Activated T-helper 17 cell treated with anti-CD3 and anti-CD28 coated beads, Interleukin-2, amount 50 U/mL, for 72 hours (primary cell): ENCODE results near the gene ANKH. TPM values are rescaled to one million over a fixed set of nuclear protein-coding genes. Genes with fewer than 3 reads are reported as not detected.
"Not testable (repeated sequence)": the region's sequence is repeated elsewhere in the genome, so short reads cannot be mapped to it uniquely, and the experiment has no call there.

ENCODE experiments used
- ATAC-seq: fragments of 150-1000 bp; cut with Tn5 transposase; replicated peaks from 2 replicates; pipeline ENCODE4 v1.10.0; 2021; ENCODE audit warnings: mild to moderate bottlenecking, moderate library complexity
- H3K27ac Mint-ChIP-seq: one replicate; pipeline ENCODE4 v1.8.0; 2022; ENCODE audit warnings: mixed read lengths
- H3K27me3 Mint-ChIP-seq: one replicate; pipeline ENCODE4 v1.8.0; 2022; ENCODE audit warnings: mixed read lengths
- H3K36me3 Mint-ChIP-seq: one replicate; pipeline ENCODE4 v1.8.0; 2022; ENCODE audit warnings: low read depth, mild to moderate bottlenecking, mixed read lengths
- H3K4me1 Mint-ChIP-seq: one replicate; pipeline ENCODE4 v1.8.0; 2022; ENCODE audit warnings: mixed read lengths
- H3K4me3 Mint-ChIP-seq: one replicate; pipeline ENCODE4 v1.8.0; 2022; ENCODE audit warnings: mild to moderate bottlenecking, mixed read lengths
- H3K9me3 Mint-ChIP-seq: one replicate; pipeline ENCODE4 v1.8.0; 2022; ENCODE audit warnings: mixed read lengths
- total RNA-seq, 2 donors: library from RNA; stranded (reverse); gene quantifications; one replicate each; pipeline ENCODE4 v1.2.3, GENCODE V29; 2022

Gene ANKH
- total RNA-seq, 2 donors from 2014 or later = 101 to 193 TPM

- Mint-ChIP-seq H3K9me3 (no peaks in the 10 kb centered on the region), H3K4me1 (peaks cover 30% of the 10 kb centered on the region), H3K27me3 (no peaks in the 10 kb centered on the region), H3K27ac (peak overlapping the region; percentile 22), H3K4me3 (no peak overlapping the region), H3K36me3 (peaks cover 13% of the 10 kb centered on the region)
- ATAC-seq = no peak
Observed at GRCh38 chr5:14813747-14814146, 57.8 kb downstream of the ANKH start.

GRCh38 chr5:14812166-14812565 lies 59.4 kb downstream of the ANKH start:
- ATAC-seq = no peak
- H3K36me3 Mint-ChIP-seq = peaks cover 9% of the 10 kb centered on the region
- H3K9me3 Mint-ChIP-seq = no peaks in the 10 kb centered on the region
- no peaks in the 10 kb centered on the region for H3K27me3 Mint-ChIP-seq
- peaks cover 25% of the 10 kb centered on the region for H3K4me1 Mint-ChIP-seq
- H3K27ac Mint-ChIP-seq = peak overlapping the region; percentile 20
- H3K4me3 Mint-ChIP-seq = no peak overlapping the region

- no peak for ATAC-seq
- Mint-ChIP-seq H3K36me3 (peaks cover 5% of the 10 kb centered on the region), H3K4me3 (peak overlapping the region; percentile 75), H3K9me3 (no peaks in the 10 kb centered on the region), H3K27me3 (no peaks in the 10 kb centered on the region), H3K4me1 (peaks cover 22% of the 10 kb centered on the region), H3K27ac (peak overlapping the region; percentile 90)
Observed at GRCh38 chr5:14810928-14811572, 60.5 kb downstream of the ANKH start.

- Mint-ChIP-seq H3K9me3 (no peaks in the 10 kb centered on the region), H3K4me1 (peaks cover 22% of the 10 kb centered on the region), H3K27me3 (no peaks in the 10 kb centered on the region), H3K36me3 (peaks cover 9% of the 10 kb centered on the region), H3K4me3 (peak overlapping the region; percentile 75), H3K27ac (peak overlapping the region; percentile 90)
- ATAC-seq = peak; percentile 1
Observed at GRCh38 chr5:14810282-14810681, 61.3 kb downstream of the ANKH start.

GRCh38 chr5:14809369-14810155 lies 62.0 kb downstream of the ANKH start:
- peak overlapping the region; percentile 90 for H3K27ac Mint-ChIP-seq
- peaks cover 16% of the 10 kb centered on the region for H3K36me3 Mint-ChIP-seq
- ATAC-seq = peak; percentile 95
- no peaks in the 10 kb centered on the region for H3K27me3 Mint-ChIP-seq
- H3K9me3 Mint-ChIP-seq = no peaks in the 10 kb centered on the region
- peak overlapping the region; percentile 75 for H3K4me3 Mint-ChIP-seq
- peaks cover 22% of the 10 kb centered on the region for H3K4me1 Mint-ChIP-seq

- H3K9me3 Mint-ChIP-seq = no peaks in the 10 kb centered on the region
- no peak overlapping the region for H3K4me3 Mint-ChIP-seq
- peaks cover 20% of the 10 kb centered on the region for H3K36me3 Mint-ChIP-seq
- H3K4me1 Mint-ChIP-seq = peaks cover 19% of the 10 kb centered on the region
- ATAC-seq = no peak
- H3K27me3 Mint-ChIP-seq = no peaks in the 10 kb centered on the region
- no peak overlapping the region for H3K27ac Mint-ChIP-seq
Observed at GRCh38 chr5:14807471-14807870, 64.1 kb downstream of the ANKH start.

GRCh38 chr5:14806456-14806855 lies 65.1 kb downstream of the ANKH start:
- peaks cover 20% of the 10 kb centered on the region for H3K36me3 Mint-ChIP-seq
- ATAC-seq = no peak
- H3K4me3 Mint-ChIP-seq = no peak overlapping the region
- no peak overlapping the region for H3K27ac Mint-ChIP-seq
- H3K9me3 Mint-ChIP-seq = no peaks in the 10 kb centered on the region
- H3K27me3 Mint-ChIP-seq = no peaks in the 10 kb centered on the region
- H3K4me1 Mint-ChIP-seq = peaks cover 25% of the 10 kb centered on the region

GRCh38 chr5:14802541-14802940 lies 69.0 kb downstream of the ANKH start:
- peaks cover 15% of the 10 kb centered on the region for H3K36me3 Mint-ChIP-seq
- H3K4me1 Mint-ChIP-seq = peaks cover 10% of the 10 kb centered on the region
- no peak overlapping the region for H3K27ac Mint-ChIP-seq
- H3K4me3 Mint-ChIP-seq = no peak overlapping the region
- no peaks in the 10 kb centered on the region for H3K9me3 Mint-ChIP-seq
- no peaks in the 10 kb centered on the region for H3K27me3 Mint-ChIP-seq
- no peak for ATAC-seq

GRCh38 chr5:14801792-14802191 lies 69.8 kb downstream of the ANKH start:
- Mint-ChIP-seq H3K4me1 (peaks cover 10% of the 10 kb centered on the region), H3K27ac (no peak overlapping the region), H3K36me3 (peaks cover 15% of the 10 kb centered on the region), H3K9me3 (no peaks in the 10 kb centered on the region), H3K27me3 (no peaks in the 10 kb centered on the region), H3K4me3 (no peak overlapping the region)
- ATAC-seq = no peak

- not testable (repeated sequence) for H3K9me3 Mint-ChIP-seq, H3K27me3 Mint-ChIP-seq, H3K4me1 Mint-ChIP-seq, H3K4me3 Mint-ChIP-seq, ATAC-seq, H3K27ac Mint-ChIP-seq
- peaks cover 15% of the 10 kb centered on the region for H3K36me3 Mint-ChIP-seq
Observed at GRCh38 chr5:14797385-14797784, 74.2 kb downstream of the ANKH start.

GRCh38 chr5:14794583-14795230 lies 76.9 kb downstream of the ANKH start:
- no peaks in the 10 kb centered on the region for H3K9me3 Mint-ChIP-seq
- no peak for ATAC-seq
- no peaks in the 10 kb centered on the region for H3K27me3 Mint-ChIP-seq
- no peak overlapping the region for H3K4me3 Mint-ChIP-seq
- peaks cover 15% of the 10 kb centered on the region for H3K36me3 Mint-ChIP-seq
- peaks cover 19% of the 10 kb centered on the region for H3K4me1 Mint-ChIP-seq
- no peak overlapping the region for H3K27ac Mint-ChIP-seq

GRCh38 chr5:14793851-14794250 lies 77.7 kb downstream of the ANKH start:
- no peaks in the 10 kb centered on the region for H3K27me3 Mint-ChIP-seq
- no peaks in the 10 kb centered on the region for H3K9me3 Mint-ChIP-seq
- H3K27ac Mint-ChIP-seq = no peak overlapping the region
- no peak for ATAC-seq
- H3K4me1 Mint-ChIP-seq = peaks cover 19% of the 10 kb centered on the region
- H3K36me3 Mint-ChIP-seq = peaks cover 15% of the 10 kb centered on the region
- no peak overlapping the region for H3K4me3 Mint-ChIP-seq

- H3K36me3 Mint-ChIP-seq = peaks cover 19% of the 10 kb centered on the region
- H3K27ac Mint-ChIP-seq = no peak overlapping the region
- no peaks in the 10 kb centered on the region for H3K27me3 Mint-ChIP-seq
- H3K4me1 Mint-ChIP-seq = peaks cover 26% of the 10 kb centered on the region
- no peak for ATAC-seq
- no peak overlapping the region for H3K4me3 Mint-ChIP-seq
- no peaks in the 10 kb centered on the region for H3K9me3 Mint-ChIP-seq
Observed at GRCh38 chr5:14790911-14791310, 80.7 kb downstream of the ANKH start.

GRCh38 chr5:14790220-14790619 lies 81.4 kb downstream of the ANKH start:
- peaks cover 26% of the 10 kb centered on the region for H3K4me1 Mint-ChIP-seq
- H3K27me3 Mint-ChIP-seq = no peaks in the 10 kb centered on the region
- H3K4me3 Mint-ChIP-seq = no peak overlapping the region
- H3K9me3 Mint-ChIP-seq = no peaks in the 10 kb centered on the region
- H3K27ac Mint-ChIP-seq = no peak overlapping the region
- no peak for ATAC-seq
- H3K36me3 Mint-ChIP-seq = peaks cover 16% of the 10 kb centered on the region
